HUES48 (cell line): ENCODE measurements around the gene YIPF3.
"Not testable (repeated sequence)": the region's sequence is repeated elsewhere in the genome, so short reads cannot be mapped to it uniquely, and the experiment has no call there.

Experiments used
- H3K27ac ChIP-seq: one replicate; pipeline ENCODE4 v1.7.0; 2013; ENCODE audit warnings: low read depth, low read length, inconsistent platforms
- H3K27me3 ChIP-seq: 2 replicates; pipeline ENCODE4 v1.6.1; 2013; ENCODE audit warnings: mild to moderate bottlenecking, low read length; ENCODE audit not compliant: control insufficient read depth, insufficient read depth
- H3K36me3 ChIP-seq: 2 replicates; pipeline ENCODE4 v1.6.1; 2013; ENCODE audit warnings: low read length; ENCODE audit not compliant: control insufficient read depth, insufficient read depth
- H3K4me1 ChIP-seq: 2 replicates; pipeline ENCODE4 v1.6.1; 2013; ENCODE audit warnings: mild to moderate bottlenecking, low read length; ENCODE audit not compliant: control insufficient read depth, insufficient read depth
- H3K4me3 ChIP-seq: 2 replicates; pipeline ENCODE4 v1.5.1; 2013; ENCODE audit warnings: mild to moderate bottlenecking, low read depth, low read length
- H3K9ac ChIP-seq: 2 replicates; pipeline ENCODE4 v1.6.1; 2013; ENCODE audit warnings: mild to moderate bottlenecking, low read depth, low read length, moderate library complexity
- H3K9me3 ChIP-seq: 2 replicates; pipeline ENCODE4 v1.6.1; 2013; ENCODE audit warnings: low read length; ENCODE audit not compliant: control insufficient read depth, insufficient read depth

Gene YIPF3

GRCh38 chr6:43516697-43517504 is at the start of gene YIPF3, which contains the start of gene POLR1C:
TSS of gene YIPF3 (minus strand) at chr6:43516926. CDS start at chr6:43516807, 119 bp downstream.
TSS of gene POLR1C (plus strand) at chr6:43517089. CDS start at chr6:43517110, 21 bp downstream.
- H3K4me1 ChIP-seq, result peaks cover 16% of the 10 kb centered on the region
- peak within 1 kb of the TSS; percentile 95 for H3K4me3 ChIP-seq
- H3K36me3 ChIP-seq, result peaks cover 67% of the 10 kb centered on the region
- H3K9me3 ChIP-seq, result no peaks in the 10 kb centered on the region
- peak within 1 kb of the TSS; percentile 85 for H3K27ac ChIP-seq
- H3K9ac ChIP-seq, result peak within 1 kb of the TSS; percentile 97
- H3K27me3 ChIP-seq, result no peaks in the 10 kb centered on the region

DNA sequence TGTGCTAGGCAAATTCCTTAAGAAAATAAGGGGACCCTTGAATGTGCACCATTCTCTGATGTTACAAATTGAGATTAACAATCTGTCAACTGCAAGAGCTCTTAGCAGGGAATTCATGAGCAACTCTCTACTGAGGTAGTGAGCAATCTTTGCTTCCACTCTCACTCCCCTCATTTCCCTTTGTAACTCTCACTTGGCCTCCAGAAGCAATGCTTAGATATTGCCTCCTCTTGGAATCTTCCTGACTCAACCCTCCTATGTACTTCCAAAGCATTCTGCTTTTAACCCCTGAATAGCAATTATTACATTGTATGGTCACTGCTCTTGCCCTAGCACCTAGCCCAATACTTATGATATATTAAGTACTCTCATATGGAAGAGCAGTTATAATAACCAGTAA is 42.6 kb upstream of the YIPF3 start:
- Histone ChIP-seq H3K9me3 (no peaks in the 10 kb centered on the region), H3K27ac (no peak overlapping the region), H3K9ac (no peak overlapping the region), H3K36me3 (peaks cover 98% of the 10 kb centered on the region), H3K4me3 (no peak overlapping the region), H3K4me1 (no peaks in the 10 kb centered on the region), H3K27me3 (no peaks in the 10 kb centered on the region)

- peaks cover 94% of the 10 kb centered on the region for H3K36me3 ChIP-seq
- H3K9me3 ChIP-seq, result not testable (repeated sequence)
Measured at GRCh38 chr6:43557620-43558019, 40.9 kb upstream of the YIPF3 start.

GRCh38 chr6:43547222-43547621 is 30.5 kb upstream of the YIPF3 start:
- peaks cover 97% of the 10 kb centered on the region for H3K36me3 ChIP-seq
- H3K9me3 ChIP-seq, result no peaks in the 10 kb centered on the region
- H3K4me1 ChIP-seq, result no peaks in the 10 kb centered on the region
- no peak overlapping the region for H3K9ac ChIP-seq
- H3K27ac ChIP-seq, result no peak overlapping the region
- no peak overlapping the region for H3K4me3 ChIP-seq
- no peaks in the 10 kb centered on the region for H3K27me3 ChIP-seq

More at GRCh38 chr6:43557620-43558019, 40.9 kb upstream of the YIPF3 start:
- H3K27ac ChIP-seq, H3K4me1 ChIP-seq, H3K27me3 ChIP-seq, H3K9ac ChIP-seq, H3K4me3 ChIP-seq: not testable (repeated sequence)

- Histone ChIP-seq H3K4me3 (no peak overlapping the region), H3K9ac (no peak overlapping the region), H3K27ac (no peak overlapping the region), H3K9me3 (no peaks in the 10 kb centered on the region), H3K4me1 (no peaks in the 10 kb centered on the region), H3K36me3 (peaks cover 95% of the 10 kb centered on the region), H3K27me3 (no peaks in the 10 kb centered on the region)
Measured at GRCh38 chr6:43544461-43544860, 27.7 kb upstream of the YIPF3 start.

- Histone ChIP-seq H3K36me3 (peaks cover 89% of the 10 kb centered on the region), H3K9me3 (no peaks in the 10 kb centered on the region), H3K4me3 (no peak overlapping the region), H3K4me1 (no peaks in the 10 kb centered on the region), H3K9ac (no peak overlapping the region), H3K27ac (no peak overlapping the region), H3K27me3 (no peaks in the 10 kb centered on the region)
Measured at GRCh38 chr6:43541774-43542471, 25.2 kb upstream of the YIPF3 start.

DNA sequence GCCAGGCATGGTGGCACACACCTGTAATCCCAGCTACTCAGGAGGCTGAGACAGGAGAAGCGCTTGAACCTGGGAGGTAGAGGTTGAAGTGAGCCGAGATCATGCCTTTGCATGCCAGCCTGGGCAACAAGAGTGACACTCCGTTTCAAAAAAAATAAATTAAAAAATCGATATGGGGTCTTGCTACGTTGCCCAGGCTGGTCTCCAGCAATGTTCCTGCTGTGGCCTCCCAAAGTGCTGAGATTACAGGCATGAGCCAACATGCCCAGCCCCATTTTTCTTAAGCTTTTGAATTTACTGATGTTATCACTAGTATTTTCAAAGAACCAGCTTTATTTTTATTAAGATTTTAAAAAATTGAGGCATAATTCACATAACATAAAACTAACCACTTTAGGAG is 23.8 kb upstream of the YIPF3 start:
- Histone ChIP-seq H3K27me3 (no peaks in the 10 kb centered on the region), H3K4me3 (no peak overlapping the region), H3K9ac (no peak overlapping the region), H3K9me3 (no peaks in the 10 kb centered on the region), H3K4me1 (no peaks in the 10 kb centered on the region), H3K27ac (no peak overlapping the region), H3K36me3 (peaks cover 80% of the 10 kb centered on the region)

GRCh38 chr6:43539409-43539808 is 22.7 kb upstream of the YIPF3 start:
- H3K27ac ChIP-seq, H3K4me1 ChIP-seq: not testable (repeated sequence)
- H3K36me3 ChIP-seq, result peaks cover 75% of the 10 kb centered on the region

GRCh38 chr6:43538986-43539385 is 22.3 kb upstream of the YIPF3 start:
- H3K9me3 ChIP-seq, H3K4me1 ChIP-seq, H3K4me3 ChIP-seq, H3K27me3 ChIP-seq, H3K9ac ChIP-seq, H3K27ac ChIP-seq: not testable (repeated sequence)
- H3K36me3 ChIP-seq, result peaks cover 75% of the 10 kb centered on the region

More at GRCh38 chr6:43539409-43539808, 22.7 kb upstream of the YIPF3 start:
- H3K27me3 ChIP-seq, H3K9me3 ChIP-seq, H3K4me3 ChIP-seq, H3K9ac ChIP-seq: not testable (repeated sequence)

DNA sequence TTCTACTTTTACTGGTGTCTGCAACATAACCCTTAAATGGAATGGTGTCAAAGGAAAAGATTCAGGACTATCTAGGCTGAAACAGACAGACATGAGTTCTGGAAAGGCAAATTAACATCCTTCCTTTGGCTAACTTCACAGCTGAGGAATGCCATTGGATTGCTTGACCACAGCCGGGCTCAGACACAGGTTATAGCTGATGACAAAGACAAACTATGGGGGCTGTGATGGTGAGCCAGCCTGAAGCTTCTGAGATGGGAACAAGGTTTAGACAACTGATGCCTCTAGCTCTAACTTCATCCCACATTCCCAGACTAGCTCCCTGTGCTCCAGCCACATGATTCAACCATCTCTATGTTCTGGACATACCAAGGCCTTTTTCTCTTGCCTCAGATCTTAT is 15.5 kb upstream of the YIPF3 start:
- Histone ChIP-seq H3K9me3 (no peaks in the 10 kb centered on the region), H3K36me3 (peaks cover 82% of the 10 kb centered on the region)

GRCh38 chr6:43524483-43524961 is 7.8 kb upstream of the YIPF3 start:
- H3K9me3 ChIP-seq, result no peaks in the 10 kb centered on the region
- H3K4me1 ChIP-seq, result no peaks in the 10 kb centered on the region
- no peak overlapping the region for H3K9ac ChIP-seq
- no peak overlapping the region for H3K27ac ChIP-seq
- H3K27me3 ChIP-seq, result no peaks in the 10 kb centered on the region
- H3K36me3 ChIP-seq, result peaks cover 98% of the 10 kb centered on the region
- no peak overlapping the region for H3K4me3 ChIP-seq

More for the DNA sequence above, 15.5 kb upstream of the YIPF3 start:
- Histone ChIP-seq H3K27ac (no peak overlapping the region), H3K4me3 (no peak overlapping the region), H3K27me3 (no peaks in the 10 kb centered on the region), H3K4me1 (no peaks in the 10 kb centered on the region), H3K9ac (no peak overlapping the region)
